ENCODE data around the gene IRF8. TPM values are rescaled to one million over a fixed set of nuclear protein-coding genes. Genes with fewer than 3 reads are reported as not detected.

IRF8 gene
- total RNA-seq, 1 experiment from 2014 or later = not detected

- ChIA-PET CTCF (no interaction called here), POLR2A (no interaction called here)
- H3K27ac Mint-ChIP-seq (ENCODE audit: low read depth, unreplicated experiment) = no peak overlapping the region
- H3K27me3 Mint-ChIP-seq (ENCODE audit: insufficient read depth, unreplicated experiment) = peaks cover 60% of the 10 kb centered on the region
- intact Hi-C loops (cut with micrococcal nuclease) = no loop called here
- H3K4me1 Mint-ChIP-seq (ENCODE audit: insufficient read depth, unreplicated experiment) = no peaks in the 10 kb centered on the region
- H3K4me3 Mint-ChIP-seq (ENCODE audit: unreplicated experiment) = no peak overlapping the region
- no peak for TF ChIP-seq CTCF (IDR thresholded peaks at IDR 0.05; ENCODE audit: unreplicated experiment)
- no peaks in the 10 kb centered on the region for H3K36me3 Mint-ChIP-seq (ENCODE audit: insufficient read depth, unreplicated experiment)
- DNase-seq (ENCODE audit: unreplicated experiment) = no peak
- BruUV-seq (replicated peaks) = no TSS peak
- H3K9me3 Mint-ChIP-seq (ENCODE audit: unreplicated experiment) = no peaks in the 10 kb centered on the region
These were observed 17.5 kb upstream of the IRF8 start for GRCh38 chr16:85881436-85881835.

- ChIA-PET CTCF (no interaction called here), POLR2A (interaction anchor here (0.6 kb wide), 1 partner anchor 380 kb away, joined by 3 read pairs; no protein-coding TSS in a partner anchor)
- Mint-ChIP-seq H3K27ac (ENCODE audit: low read depth, unreplicated experiment) (no peak overlapping the region), H3K4me1 (ENCODE audit: insufficient read depth, unreplicated experiment) (no peaks in the 10 kb centered on the region), H3K27me3 (ENCODE audit: insufficient read depth, unreplicated experiment) (peaks cover 63% of the 10 kb centered on the region), H3K4me3 (ENCODE audit: unreplicated experiment) (no peak overlapping the region), H3K9me3 (ENCODE audit: unreplicated experiment) (no peaks in the 10 kb centered on the region), H3K36me3 (ENCODE audit: insufficient read depth, unreplicated experiment) (no peaks in the 10 kb centered on the region)
- intact Hi-C loops (cut with micrococcal nuclease) = no loop called here
- no peak for TF ChIP-seq CTCF (IDR thresholded peaks at IDR 0.05; ENCODE audit: unreplicated experiment)
- BruUV-seq (replicated peaks) = no TSS peak
- DNase-seq (ENCODE audit: unreplicated experiment) = no peak
These were observed 16.7 kb upstream of the IRF8 start for GRCh38 chr16:85882181-85882810.

DNA sequence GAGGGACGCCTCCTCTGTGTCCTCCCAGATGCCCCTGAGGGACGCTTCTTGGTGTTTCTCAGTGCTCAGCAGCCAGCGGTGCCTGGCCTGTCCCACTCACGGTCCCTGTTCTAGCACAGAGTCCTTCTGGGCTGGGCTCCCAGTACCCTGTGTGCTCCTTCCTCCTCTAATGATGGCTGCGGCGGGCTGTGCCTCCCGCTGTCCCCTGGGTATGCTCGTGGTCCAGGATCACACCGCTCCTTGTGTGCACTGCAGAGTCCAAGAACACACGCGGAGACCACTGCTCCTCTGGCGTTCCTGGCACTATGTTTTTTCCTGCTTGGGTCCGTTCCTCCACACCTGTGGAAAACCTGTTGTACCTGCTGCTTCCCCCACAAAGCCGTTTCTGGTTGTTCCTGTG, 15.1 kb upstream of the IRF8 start:
- no peak for DNase-seq (ENCODE audit: unreplicated experiment)
- no peak overlapping the region for H3K27ac Mint-ChIP-seq (ENCODE audit: low read depth, unreplicated experiment)
- POLR2A ChIA-PET = no interaction called here
- peaks cover 77% of the 10 kb centered on the region for H3K27me3 Mint-ChIP-seq (ENCODE audit: insufficient read depth, unreplicated experiment)
- intact Hi-C loops (cut with micrococcal nuclease) = no loop called here
- BruUV-seq (replicated peaks) = no TSS peak
- H3K9me3 Mint-ChIP-seq (ENCODE audit: unreplicated experiment) = no peaks in the 10 kb centered on the region
- CTCF ChIA-PET = no interaction called here
- no peak for TF ChIP-seq CTCF (IDR thresholded peaks at IDR 0.05; ENCODE audit: unreplicated experiment)
- H3K36me3 Mint-ChIP-seq (ENCODE audit: insufficient read depth, unreplicated experiment) = no peaks in the 10 kb centered on the region
- no peak overlapping the region for H3K4me3 Mint-ChIP-seq (ENCODE audit: unreplicated experiment)
- H3K4me1 Mint-ChIP-seq (ENCODE audit: insufficient read depth, unreplicated experiment) = no peaks in the 10 kb centered on the region

DNA sequence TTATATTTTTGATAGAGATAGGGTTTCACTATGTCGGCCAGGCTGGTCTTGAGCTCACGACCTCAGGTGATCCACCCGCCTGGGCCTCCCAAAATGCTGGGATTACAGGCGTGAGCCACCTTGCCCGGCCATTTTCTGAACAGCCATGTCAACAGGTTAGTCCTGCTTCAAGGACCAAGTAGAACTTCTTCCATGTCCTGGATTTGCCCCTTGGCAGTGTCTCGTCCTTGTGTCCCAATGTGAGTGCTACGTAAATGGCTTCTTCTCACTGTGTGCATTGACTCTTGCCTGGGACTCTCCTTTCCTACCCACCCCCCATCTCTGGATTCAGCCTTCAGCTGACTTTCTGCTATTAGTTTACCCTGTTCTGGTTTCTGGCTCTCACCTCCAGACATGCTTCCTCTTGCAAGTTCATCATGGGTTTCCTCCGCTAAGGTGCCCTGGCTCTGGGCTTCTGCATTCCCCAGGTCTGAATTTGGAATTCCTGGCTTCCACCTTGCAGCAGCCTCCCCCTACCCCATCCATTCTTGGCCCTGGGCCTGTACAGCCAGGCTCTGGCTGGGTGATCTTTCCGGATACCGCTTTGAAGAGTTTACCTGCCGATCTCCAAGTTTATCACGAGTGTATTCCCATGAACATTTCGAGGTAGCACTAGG, 14.0 kb upstream of the IRF8 start:
- ChIA-PET CTCF (no interaction called here), POLR2A (no interaction called here)
- no peak overlapping the region for H3K27ac Mint-ChIP-seq (ENCODE audit: low read depth, unreplicated experiment)
- intact Hi-C loops (cut with micrococcal nuclease) = no loop called here
- BruUV-seq (replicated peaks) = no TSS peak
- no peak for DNase-seq (ENCODE audit: unreplicated experiment)
- H3K9me3 Mint-ChIP-seq (ENCODE audit: unreplicated experiment) = no peaks in the 10 kb centered on the region
- no peaks in the 10 kb centered on the region for H3K4me1 Mint-ChIP-seq (ENCODE audit: insufficient read depth, unreplicated experiment)
- H3K36me3 Mint-ChIP-seq (ENCODE audit: insufficient read depth, unreplicated experiment) = no peaks in the 10 kb centered on the region
- H3K27me3 Mint-ChIP-seq (ENCODE audit: insufficient read depth, unreplicated experiment) = peaks cover 87% of the 10 kb centered on the region
- no peak overlapping the region for H3K4me3 Mint-ChIP-seq (ENCODE audit: unreplicated experiment)
- no peak for TF ChIP-seq CTCF (IDR thresholded peaks at IDR 0.05; ENCODE audit: unreplicated experiment)
